K562 (cell line): ENCODE measurements around the gene MUC3A. TPM values are rescaled to one million over a fixed set of nuclear protein-coding genes. Genes with fewer than 3 reads are reported as not detected.

Experiments
- ATAC-seq: fragments of 200-7000 bp; cut with Tn5 transposase; 3 replicates; pipeline ENCODE4 v1.9.1; 2020; ENCODE audit warnings: moderate library complexity
- BruUV-seq: library from RNA; stranded (reverse); fragments of 400-500 nt; replicated peaks from 2 replicates; lab custom pipeline; 2021; lab: Mats Ljungman, UMichigan
- CTCF ChIA-PET: fragments of 300-600 bp; formaldehyde crosslinking; extraction: SDS; loops from one replicate; lab custom pipeline; 2021; ENCODE audit warnings: low intra/inter-chr PET ratio; lab: Yijun Ruan, JAX
- POLR2A ChIA-PET: fragments of 300-600, 350-650 bp; sonication (Branson Sonifier 250); formaldehyde crosslinking; extraction: SDS; loops from one replicate; lab custom pipeline; 2021; ENCODE audit warnings: antibody characterized with exemption, inconsistent platforms; lab: Yijun Ruan, JAX
- DNase-seq, 4 experiments: peaks; one replicate each; pipeline versions ENCODE4 v3.0.0 to v3.0.0-alpha.2; 2011 to 2018; ENCODE audit warnings: low spot score in 3 of 4, mixed read lengths in 3 of 4; ENCODE audit errors: extremely low read depth in 1 of 4
- FAIRE-seq: peaks from 2 replicates; lab custom pipeline; 2011; peaks lifted over from hg19 to GRCh38; lab: Jason Lieb, UNC
- H2AFZ ChIP-seq: 2 replicates; pipeline ENCODE4 v1.6.0; 2011; ENCODE audit warnings: low read depth, low read length, control low read depth, inconsistent platforms
- H3K27ac ChIP-seq: fragments of 200-600 bp; 3 replicates; pipeline ENCODE4 v1.8.0; 2011; ENCODE audit warnings: low read depth, mild to moderate bottlenecking, control low read depth, inconsistent platforms, low read length, moderate library complexity, mixed read lengths; ENCODE audit errors: extremely low read depth
- H3K27me3 ChIP-seq, 2 experiments: fragments of 300-600 bp in 1 of 2; 2 replicates in 1 of 2; 3 replicates in 1 of 2; pipeline versions ENCODE4 v1.6.0 to v1.8.0; 2011; ENCODE audit warnings: inconsistent platforms in 2 of 2, low read length in 2 of 2, mild to moderate bottlenecking in 1 of 2, mixed read lengths in 1 of 2, moderate library complexity in 1 of 2; ENCODE audit not compliant: control insufficient read depth in 2 of 2, insufficient read depth in 2 of 2
- H3K36me3 ChIP-seq: fragments of 300-600 bp; 3 replicates; pipeline ENCODE4 v1.8.0; 2011; ENCODE audit warnings: mild to moderate bottlenecking, low read length, inconsistent platforms; ENCODE audit not compliant: control insufficient read depth, insufficient read depth
- H3K4me1 ChIP-seq, 2 experiments: fragments of 200-600 bp in 1 of 2; replicated peaks in 1 of 2; 2 replicates in 1 of 2; 3 replicates in 1 of 2; pipeline versions ENCODE4 v1.5.1 to v1.8.0; 2011; ENCODE audit warnings: inconsistent platforms in 2 of 2, low read length in 2 of 2, mild to moderate bottlenecking in 1 of 2, mixed read lengths in 1 of 2, moderate library complexity in 1 of 2; ENCODE audit not compliant: control insufficient read depth in 2 of 2, insufficient read depth in 2 of 2
- H3K4me2 ChIP-seq: 2 replicates; pipeline ENCODE4 v1.6.1; 2011; ENCODE audit warnings: low read length, control low read depth, inconsistent platforms, mixed read lengths; ENCODE audit not compliant: insufficient read depth
- H3K4me3 ChIP-seq: fragments of 200-600 bp; sonication (generic), shearing (Covaris generic); 2 replicates; pipeline ENCODE4 v1.5.1; 2016; ENCODE audit warnings: control low read depth, inconsistent platforms
- H3K79me2 ChIP-seq: fragments of 200-600 bp; 3 replicates; pipeline ENCODE4 v1.8.0; 2011; ENCODE audit warnings: low read length, inconsistent platforms; ENCODE audit not compliant: control insufficient read depth, insufficient read depth
- H3K9ac ChIP-seq, 2 experiments: 2 replicates each; pipeline versions ENCODE4 v1.6.0 to v1.6.1; 2011; ENCODE audit warnings: low read depth in 2 of 2, low read length in 2 of 2, control low read depth in 1 of 2, inconsistent platforms in 1 of 2, mild to moderate bottlenecking in 1 of 2, mixed read lengths in 1 of 2; ENCODE audit not compliant: insufficient read depth in 1 of 2
- H3K9me1 ChIP-seq: one replicate; pipeline ENCODE4 v1.6.0; 2011; ENCODE audit warnings: inconsistent platforms, mild to moderate bottlenecking, low read length, moderate library complexity; ENCODE audit not compliant: control insufficient read depth, insufficient read depth
- H3K9me3 ChIP-seq: replicated peaks from 2 replicates; pipeline ENCODE4 v1.5.1; 2011; ENCODE audit warnings: low read depth, low read length, inconsistent platforms; ENCODE audit not compliant: control insufficient read depth, insufficient read depth
- H4K20me1 ChIP-seq: replicated peaks from 2 replicates; pipeline ENCODE4 v1.6.1; 2011; ENCODE audit warnings: low read length, inconsistent platforms, mixed read lengths; ENCODE audit not compliant: control insufficient read depth, insufficient read depth
- KDM5B ChIP-seq: fragments of 200-600 bp; sonication (generic); IDR thresholded peaks from 2 replicates; pipeline ENCODE4 v1.6.1; 2012; ENCODE audit warnings: low read depth, mild to moderate bottlenecking, moderate library complexity, low read length, control low read depth, inconsistent platforms; ENCODE audit not compliant: insufficient replicate concordance
- THRAP3 ChIP-seq: fragments of 450-650 bp; IDR thresholded peaks from 2 replicates; pipeline ENCODE4 v1.6.1; 2016; ENCODE audit warnings: mild to moderate bottlenecking, inconsistent platforms, borderline replicate concordance
- ZNF212 ChIP-seq: fragments of 450-650 bp; formaldehyde crosslinking; IDR thresholded peaks from 2 replicates; pipeline ENCODE4 v1.4.0; 2020; ENCODE audit warnings: mild to moderate bottlenecking
- WGBS: fragments of 100-300 bp; shearing (Covaris generic); methylation state at CpG from one replicate; pipeline ENCODE4 v1.1.6; 2016; ENCODE audit warnings: low coverage, mixed read lengths; ENCODE audit not compliant: insufficient coverage; ENCODE audit errors: missing lambda C conversion rate; 5-methylcytosine and 5-hydroxymethylcytosine counted together
- in situ Hi-C: fragments of 300-500 bp; cut with MboI; formaldehyde crosslinking; loops from 4 replicates; pipeline ENCODE4 v1.15.0; 2018; ENCODE audit warnings: inconsistent platforms, mixed read lengths
- intact Hi-C: fragments of 100-400 bp; cut with micrococcal nuclease; formaldehyde crosslinking; loops from 2 replicates; pipeline ENCODE4 v1.14.2; 2022
- polyA plus RNA-seq, 8 experiments: library from polyadenylated mRNA; depleted of rRNA in 4 of 8; stranded (reverse) in 5 of 8; unstranded in 3 of 8; fragments of >200 nt; fragmentation: Nextera tagmentation in 2 of 8; fragmentation: Illumina TruSeq in 1 of 8; extraction: Ambion mirVana in 2 of 8; extraction: Trizol in 1 of 8; gene quantifications; 2 replicates each; pipeline versions ENCODE4 v1.2.1 to v1.2.3, GENCODE V29; 2011 to 2014; ENCODE audit warnings: inconsistent platforms in 1 of 8, missing spikeins in 1 of 8
- total RNA-seq, 7 experiments: library from RNA; depleted of rRNA in 6 of 7; stranded (reverse); fragments of >200 nt in 6 of 7; fragmentation: Illumina TruSeq in 2 of 7; extraction: Trizol in 2 of 7; gene quantifications; 2 replicates each; pipeline versions ENCODE4 v1.2.1 to v1.2.3, GENCODE V29; 2011 to 2021; ENCODE audit warnings: low replicate concordance in 1 of 7
- TF ChIP-seq, protein P1 (sequence below): fragments of 450-650 bp; IDR thresholded peaks from 2 replicates; pipeline ENCODE4 v1.6.1; 2016; ENCODE audit warnings: mild to moderate bottlenecking, moderate library complexity

The MUC3A gene
- total and polyA plus RNA-seq, 9 of the 15 experiments (the other 6 are each of a cell fraction or from before 2014, with no cell fraction given), result 0.06 to 2.2 (median 0.20) TPM; not detected in 1

DNA sequence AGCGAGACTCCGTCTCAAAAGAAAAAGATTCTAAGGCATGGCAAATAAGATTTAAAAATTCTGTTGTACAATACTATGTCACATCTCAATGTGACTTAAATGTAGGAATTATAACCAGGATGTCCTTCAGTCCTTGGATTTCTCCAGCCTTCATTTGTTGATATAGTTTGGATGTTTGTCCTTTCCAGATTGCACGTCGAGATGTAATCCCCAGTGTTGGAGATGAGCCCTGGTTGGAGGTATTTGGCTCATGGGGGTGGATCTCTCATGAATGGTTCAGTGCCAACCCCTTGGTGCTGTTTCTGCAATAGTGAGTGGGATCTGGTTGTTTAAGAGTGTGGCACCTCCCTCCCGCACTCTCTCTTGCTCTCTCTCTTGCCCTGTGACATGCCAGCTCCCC lies 40.8 kb upstream of the MUC3A start:
- intact Hi-C loops (no loop called here), in situ Hi-C loops (loop anchor here (25.0 kb wide), 1 partner anchor 379 kb away; no protein-coding TSS in a partner anchor)
- WGBS, result 42% methylated on average over 5 of the region's 5 CpGs
- Histone ChIP-seq H3K27me3 (no peaks in the 10 kb centered on the region), H3K79me2 (no peaks in the 10 kb centered on the region), H3K9me1 (no peaks in the 10 kb centered on the region), H4K20me1 (no peaks in the 10 kb centered on the region), H3K9ac (no peak overlapping the region), H3K4me2 (no peak overlapping the region), H2AFZ (no peak overlapping the region), H3K4me3 (no peak overlapping the region), H3K36me3 (no peaks in the 10 kb centered on the region), H3K9me3 (peaks cover 2% of the 10 kb centered on the region; the same call in 1 of the 2 replicates), H3K27ac (no peak overlapping the region), H3K4me1 (peaks cover 4% of the 10 kb centered on the region in 2 experiments; a peak in 1 of 5 replicates)
- POLR2A ChIA-PET, result no interaction called here
- CTCF ChIA-PET, result no interaction called here
- BruUV-seq, result no TSS peak
- FAIRE-seq (no peak), ATAC-seq (no peak), DNase-seq (no peak)
- TF ChIP-seq KDM5B, result no peak
- no peak for TF ChIP-seq THRAP3
- TF ChIP-seq ZNF212, result no peak
- TF ChIP-seq, protein P1, sequence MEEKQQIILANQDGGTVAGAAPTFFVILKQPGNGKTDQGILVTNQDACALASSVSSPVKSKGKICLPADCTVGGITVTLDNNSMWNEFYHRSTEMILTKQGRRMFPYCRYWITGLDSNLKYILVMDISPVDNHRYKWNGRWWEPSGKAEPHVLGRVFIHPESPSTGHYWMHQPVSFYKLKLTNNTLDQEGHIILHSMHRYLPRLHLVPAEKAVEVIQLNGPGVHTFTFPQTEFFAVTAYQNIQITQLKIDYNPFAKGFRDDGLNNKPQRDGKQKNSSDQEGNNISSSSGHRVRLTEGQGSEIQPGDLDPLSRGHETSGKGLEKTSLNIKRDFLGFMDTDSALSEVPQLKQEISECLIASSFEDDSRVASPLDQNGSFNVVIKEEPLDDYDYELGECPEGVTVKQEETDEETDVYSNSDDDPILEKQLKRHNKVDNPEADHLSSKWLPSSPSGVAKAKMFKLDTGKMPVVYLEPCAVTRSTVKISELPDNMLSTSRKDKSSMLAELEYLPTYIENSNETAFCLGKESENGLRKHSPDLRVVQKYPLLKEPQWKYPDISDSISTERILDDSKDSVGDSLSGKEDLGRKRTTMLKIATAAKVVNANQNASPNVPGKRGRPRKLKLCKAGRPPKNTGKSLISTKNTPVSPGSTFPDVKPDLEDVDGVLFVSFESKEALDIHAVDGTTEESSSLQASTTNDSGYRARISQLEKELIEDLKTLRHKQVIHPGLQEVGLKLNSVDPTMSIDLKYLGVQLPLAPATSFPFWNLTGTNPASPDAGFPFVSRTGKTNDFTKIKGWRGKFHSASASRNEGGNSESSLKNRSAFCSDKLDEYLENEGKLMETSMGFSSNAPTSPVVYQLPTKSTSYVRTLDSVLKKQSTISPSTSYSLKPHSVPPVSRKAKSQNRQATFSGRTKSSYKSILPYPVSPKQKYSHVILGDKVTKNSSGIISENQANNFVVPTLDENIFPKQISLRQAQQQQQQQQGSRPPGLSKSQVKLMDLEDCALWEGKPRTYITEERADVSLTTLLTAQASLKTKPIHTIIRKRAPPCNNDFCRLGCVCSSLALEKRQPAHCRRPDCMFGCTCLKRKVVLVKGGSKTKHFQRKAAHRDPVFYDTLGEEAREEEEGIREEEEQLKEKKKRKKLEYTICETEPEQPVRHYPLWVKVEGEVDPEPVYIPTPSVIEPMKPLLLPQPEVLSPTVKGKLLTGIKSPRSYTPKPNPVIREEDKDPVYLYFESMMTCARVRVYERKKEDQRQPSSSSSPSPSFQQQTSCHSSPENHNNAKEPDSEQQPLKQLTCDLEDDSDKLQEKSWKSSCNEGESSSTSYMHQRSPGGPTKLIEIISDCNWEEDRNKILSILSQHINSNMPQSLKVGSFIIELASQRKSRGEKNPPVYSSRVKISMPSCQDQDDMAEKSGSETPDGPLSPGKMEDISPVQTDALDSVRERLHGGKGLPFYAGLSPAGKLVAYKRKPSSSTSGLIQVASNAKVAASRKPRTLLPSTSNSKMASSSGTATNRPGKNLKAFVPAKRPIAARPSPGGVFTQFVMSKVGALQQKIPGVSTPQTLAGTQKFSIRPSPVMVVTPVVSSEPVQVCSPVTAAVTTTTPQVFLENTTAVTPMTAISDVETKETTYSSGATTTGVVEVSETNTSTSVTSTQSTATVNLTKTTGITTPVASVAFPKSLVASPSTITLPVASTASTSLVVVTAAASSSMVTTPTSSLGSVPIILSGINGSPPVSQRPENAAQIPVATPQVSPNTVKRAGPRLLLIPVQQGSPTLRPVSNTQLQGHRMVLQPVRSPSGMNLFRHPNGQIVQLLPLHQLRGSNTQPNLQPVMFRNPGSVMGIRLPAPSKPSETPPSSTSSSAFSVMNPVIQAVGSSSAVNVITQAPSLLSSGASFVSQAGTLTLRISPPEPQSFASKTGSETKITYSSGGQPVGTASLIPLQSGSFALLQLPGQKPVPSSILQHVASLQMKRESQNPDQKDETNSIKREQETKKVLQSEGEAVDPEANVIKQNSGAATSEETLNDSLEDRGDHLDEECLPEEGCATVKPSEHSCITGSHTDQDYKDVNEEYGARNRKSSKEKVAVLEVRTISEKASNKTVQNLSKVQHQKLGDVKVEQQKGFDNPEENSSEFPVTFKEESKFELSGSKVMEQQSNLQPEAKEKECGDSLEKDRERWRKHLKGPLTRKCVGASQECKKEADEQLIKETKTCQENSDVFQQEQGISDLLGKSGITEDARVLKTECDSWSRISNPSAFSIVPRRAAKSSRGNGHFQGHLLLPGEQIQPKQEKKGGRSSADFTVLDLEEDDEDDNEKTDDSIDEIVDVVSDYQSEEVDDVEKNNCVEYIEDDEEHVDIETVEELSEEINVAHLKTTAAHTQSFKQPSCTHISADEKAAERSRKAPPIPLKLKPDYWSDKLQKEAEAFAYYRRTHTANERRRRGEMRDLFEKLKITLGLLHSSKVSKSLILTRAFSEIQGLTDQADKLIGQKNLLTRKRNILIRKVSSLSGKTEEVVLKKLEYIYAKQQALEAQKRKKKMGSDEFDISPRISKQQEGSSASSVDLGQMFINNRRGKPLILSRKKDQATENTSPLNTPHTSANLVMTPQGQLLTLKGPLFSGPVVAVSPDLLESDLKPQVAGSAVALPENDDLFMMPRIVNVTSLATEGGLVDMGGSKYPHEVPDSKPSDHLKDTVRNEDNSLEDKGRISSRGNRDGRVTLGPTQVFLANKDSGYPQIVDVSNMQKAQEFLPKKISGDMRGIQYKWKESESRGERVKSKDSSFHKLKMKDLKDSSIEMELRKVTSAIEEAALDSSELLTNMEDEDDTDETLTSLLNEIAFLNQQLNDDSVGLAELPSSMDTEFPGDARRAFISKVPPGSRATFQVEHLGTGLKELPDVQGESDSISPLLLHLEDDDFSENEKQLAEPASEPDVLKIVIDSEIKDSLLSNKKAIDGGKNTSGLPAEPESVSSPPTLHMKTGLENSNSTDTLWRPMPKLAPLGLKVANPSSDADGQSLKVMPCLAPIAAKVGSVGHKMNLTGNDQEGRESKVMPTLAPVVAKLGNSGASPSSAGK, result no peak
